ENCODE data around the gene SLC2A4.

The SLC2A4 gene

GRCh38 chr17:7295230-7296180, 14.0 kb downstream of the SLC2A4 start:
- TF ChIP-seq ZNF274 (IDR thresholded peaks at IDR 0.05; ENCODE audit: low read depth, low read length) (no peak), YY1 (IDR thresholded peaks at IDR 0.05; ENCODE audit: insufficient read depth, insufficient read length) (no peak), SUZ12 (IDR thresholded peaks at IDR 0.05; ENCODE audit: extremely low read depth, insufficient read depth, insufficient read length) (no peak)
- Histone ChIP-seq H3K27me3 (ENCODE audit: insufficient read depth, insufficient read length) (peaks cover 12% of the 10 kb centered on the region), H3K9ac (ENCODE audit: insufficient read length, low read depth) (no peak overlapping the region), H3K9me3 (ENCODE audit: insufficient read depth, low read length) (no peaks in the 10 kb centered on the region; the same call in 1 of the 2 replicates), H3K4me3 (ENCODE audit: insufficient read length, low read depth) (peak overlapping the region; percentile 29), H3K36me3 (ENCODE audit: insufficient read depth, insufficient read length, low read length) (no peaks in the 10 kb centered on the region), H3K4me1 (ENCODE audit: insufficient read depth, insufficient read length) (peaks cover 9% of the 10 kb centered on the region)
- no peak for DNase-seq (ENCODE audit: low read depth, low spot score)

DNA sequence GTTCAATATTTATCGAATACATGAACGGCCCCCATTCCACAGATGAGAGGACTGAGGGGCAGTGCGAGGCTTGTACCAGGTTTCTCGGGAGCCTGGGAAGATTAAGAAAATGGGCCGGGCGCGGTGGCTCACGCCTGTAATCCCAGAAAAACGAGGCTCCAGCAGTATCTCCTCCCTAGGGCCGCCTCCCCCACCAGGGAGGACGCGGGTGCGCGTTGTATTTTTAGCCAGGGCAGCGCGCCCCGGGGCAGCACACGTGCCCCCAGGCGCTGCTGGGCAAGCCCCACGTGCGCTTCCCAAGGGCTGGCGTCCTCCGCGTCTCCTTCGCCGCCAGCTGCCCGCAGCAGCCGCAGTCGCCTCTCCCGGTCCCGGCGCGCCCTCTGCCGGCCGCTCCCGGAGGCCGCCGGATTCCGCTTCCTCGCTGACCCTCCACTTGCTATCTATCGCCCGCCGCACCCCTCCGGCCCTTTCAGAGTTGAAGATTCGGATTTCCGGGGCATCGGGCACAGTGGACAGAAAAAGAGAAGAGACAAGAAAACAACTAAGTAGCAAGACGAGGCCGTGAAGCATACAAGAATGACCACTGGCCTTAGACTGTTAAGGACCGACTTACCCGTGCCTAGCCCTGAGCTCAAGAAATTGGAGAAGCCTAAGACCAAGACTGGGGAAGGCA, 14.8 kb downstream of the SLC2A4 start:
- H3K36me3 ChIP-seq (ENCODE audit: insufficient read depth, insufficient read length, low read length) = no peaks in the 10 kb centered on the region
- H3K4me1 ChIP-seq (ENCODE audit: insufficient read depth, insufficient read length) = peaks cover 9% of the 10 kb centered on the region
- H3K27me3 ChIP-seq (ENCODE audit: insufficient read depth, insufficient read length) = peaks cover 12% of the 10 kb centered on the region
- no peak overlapping the region for H3K4me3 ChIP-seq (ENCODE audit: insufficient read length, low read depth)
- H3K9me3 ChIP-seq (ENCODE audit: insufficient read depth, low read length) = no peaks in the 10 kb centered on the region; the same call in 1 of the 2 replicates
- no peak for TF ChIP-seq ZNF274 (IDR thresholded peaks at IDR 0.05; ENCODE audit: low read depth, low read length)
- no peak for TF ChIP-seq YY1 (IDR thresholded peaks at IDR 0.05; ENCODE audit: insufficient read depth, insufficient read length)
- no peak for TF ChIP-seq SUZ12 (IDR thresholded peaks at IDR 0.05; ENCODE audit: extremely low read depth, insufficient read depth, insufficient read length)
- peak overlapping the region; percentile 42 for H3K9ac ChIP-seq (ENCODE audit: insufficient read length, low read depth)
- no peak for DNase-seq (ENCODE audit: low read depth, low spot score)

GRCh38 chr17:7304179-7304578, 22.7 kb downstream of the SLC2A4 start:
- H3K9ac ChIP-seq (ENCODE audit: insufficient read length, low read depth) = no peak overlapping the region
- H3K4me1 ChIP-seq (ENCODE audit: insufficient read depth, insufficient read length) = no peaks in the 10 kb centered on the region
- no peak for DNase-seq (ENCODE audit: low read depth, low spot score)
- peaks cover 8% of the 10 kb centered on the region for H3K36me3 ChIP-seq (ENCODE audit: insufficient read depth, insufficient read length, low read length)
- no peaks in the 10 kb centered on the region for H3K9me3 ChIP-seq (ENCODE audit: insufficient read depth, low read length)
- no peaks in the 10 kb centered on the region for H3K27me3 ChIP-seq (ENCODE audit: insufficient read depth, insufficient read length)
- TF ChIP-seq SUZ12 (IDR thresholded peaks at IDR 0.05; ENCODE audit: extremely low read depth, insufficient read depth, insufficient read length) = no peak
- no peak for TF ChIP-seq YY1 (IDR thresholded peaks at IDR 0.05; ENCODE audit: insufficient read depth, insufficient read length)
- TF ChIP-seq ZNF274 (IDR thresholded peaks at IDR 0.05; ENCODE audit: low read depth, low read length) = no peak
- no peak overlapping the region for H3K4me3 ChIP-seq (ENCODE audit: insufficient read length, low read depth)

DNA sequence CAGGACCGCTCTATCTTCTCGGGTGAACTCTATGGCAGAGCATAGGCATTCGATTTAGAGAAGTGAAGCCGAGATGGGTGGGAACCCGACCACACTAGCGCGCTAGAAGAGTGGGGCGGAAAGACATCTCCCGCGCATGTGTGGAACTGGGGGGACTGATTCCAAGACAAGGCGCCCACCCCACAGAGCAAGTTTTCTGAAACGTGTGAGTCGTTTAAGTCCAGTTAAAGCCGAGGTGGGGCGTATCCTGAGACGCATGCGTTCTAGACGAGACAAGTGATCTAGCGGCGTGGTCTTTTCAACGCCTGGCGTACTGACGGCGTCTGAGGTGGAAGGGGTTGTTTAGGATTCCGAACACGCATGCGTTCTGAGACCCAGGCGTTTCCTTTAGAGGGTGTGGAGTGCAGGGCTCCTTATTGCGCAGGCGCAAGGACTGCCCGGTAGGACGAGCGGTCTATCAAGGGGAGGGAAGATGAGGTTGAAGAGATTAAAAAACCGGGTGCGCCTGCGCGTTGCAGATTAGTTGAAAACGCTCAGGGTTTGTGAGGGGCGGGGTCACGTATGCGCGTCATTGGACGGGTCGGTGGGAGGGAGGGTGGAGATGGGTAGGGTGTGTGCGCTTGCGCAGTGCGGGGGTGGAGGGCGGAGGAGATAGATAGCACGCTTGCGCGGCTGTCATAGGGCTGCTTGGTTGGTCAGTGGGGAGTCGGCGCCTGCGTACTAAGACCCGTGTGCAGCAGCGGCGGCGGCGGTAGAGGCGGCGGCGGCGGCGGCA, 25.6 kb downstream of the SLC2A4 start, which contains the start of gene EIF5A:
EIF5A (plus strand) TSS at position 718 of the 775 bp plus-strand sequence. CDS start 2,008 bp downstream, outside the sequence.
- peak within 1 kb of the TSS; percentile 96 for H3K9ac ChIP-seq (ENCODE audit: insufficient read length, low read depth)
- H3K9me3 ChIP-seq (ENCODE audit: insufficient read depth, low read length) = no peaks in the 10 kb centered on the region
- H3K4me1 ChIP-seq (ENCODE audit: insufficient read depth, insufficient read length) = peaks cover 4% of the 10 kb centered on the region
- peak; percentile 97 for DNase-seq (ENCODE audit: low read depth, low spot score)
- no peak for TF ChIP-seq ZNF274 (IDR thresholded peaks at IDR 0.05; ENCODE audit: low read depth, low read length)
- no peak for TF ChIP-seq SUZ12 (IDR thresholded peaks at IDR 0.05; ENCODE audit: extremely low read depth, insufficient read depth, insufficient read length)
- no peak for TF ChIP-seq YY1 (IDR thresholded peaks at IDR 0.05; ENCODE audit: insufficient read depth, insufficient read length)
- peak within 1 kb of the TSS; percentile 94 for H3K4me3 ChIP-seq (ENCODE audit: insufficient read length, low read depth)
- H3K27me3 ChIP-seq (ENCODE audit: insufficient read depth, insufficient read length) = no peaks in the 10 kb centered on the region
- peaks cover 35% of the 10 kb centered on the region for H3K36me3 ChIP-seq (ENCODE audit: insufficient read depth, insufficient read length, low read length)

DNA sequence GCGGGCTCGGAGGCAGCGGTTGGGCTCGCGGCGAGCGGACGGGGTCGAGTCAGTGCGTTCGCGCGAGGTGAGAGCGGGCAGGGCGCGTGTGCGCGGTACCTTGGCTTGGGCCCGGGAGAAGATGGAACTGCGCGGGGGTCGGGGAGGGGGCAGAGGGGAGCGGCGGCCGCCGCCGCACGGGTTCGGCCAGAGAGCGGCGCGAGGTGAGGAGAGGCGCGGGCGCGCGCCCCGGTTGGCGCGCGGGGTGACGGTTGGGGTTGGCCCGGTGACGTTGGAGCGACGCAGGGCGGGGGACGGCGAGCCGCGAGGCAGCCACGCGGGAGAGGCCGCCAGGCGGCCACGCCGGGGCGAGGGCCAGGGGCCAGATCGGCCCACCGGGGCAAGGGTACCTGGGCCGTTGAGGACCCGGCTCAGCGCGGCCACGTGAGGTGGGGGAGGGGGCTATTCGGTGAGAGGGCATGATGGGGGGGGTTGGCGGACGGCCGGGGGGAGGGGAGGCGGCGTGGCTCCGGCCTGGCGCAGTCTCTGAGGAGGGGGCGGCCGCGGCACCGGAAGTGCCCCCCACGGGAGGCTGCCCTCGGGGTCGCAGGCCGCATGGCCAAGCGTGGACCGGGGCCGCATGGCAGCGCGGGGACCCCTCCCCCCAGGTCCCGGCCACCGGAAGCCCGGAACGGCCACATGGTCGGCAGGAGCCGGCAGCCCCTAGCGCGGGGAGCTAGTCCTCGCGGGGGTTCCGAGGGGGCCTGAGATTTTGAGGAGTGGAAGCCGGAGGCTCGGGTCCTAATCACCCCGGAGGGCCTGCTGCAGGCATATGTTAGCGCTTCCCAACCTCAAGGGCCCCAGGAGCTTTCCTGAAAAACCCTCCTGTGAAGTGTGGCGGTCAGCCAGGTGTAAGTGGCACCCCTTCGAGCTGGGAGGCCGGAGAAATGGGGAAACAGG, 26.4 kb downstream of the SLC2A4 start:
- Histone ChIP-seq H3K27me3 (ENCODE audit: insufficient read depth, insufficient read length) (no peaks in the 10 kb centered on the region), H3K9ac (ENCODE audit: insufficient read length, low read depth) (peak overlapping the region; percentile 96), H3K4me1 (ENCODE audit: insufficient read depth, insufficient read length) (peaks cover 6% of the 10 kb centered on the region), H3K36me3 (ENCODE audit: insufficient read depth, insufficient read length, low read length) (peaks cover 43% of the 10 kb centered on the region), H3K4me3 (ENCODE audit: insufficient read length, low read depth) (peak overlapping the region; percentile 94), H3K9me3 (ENCODE audit: insufficient read depth, low read length) (no peaks in the 10 kb centered on the region)
- TF ChIP-seq YY1 (IDR thresholded peaks at IDR 0.05; ENCODE audit: insufficient read depth, insufficient read length) (no peak), ZNF274 (IDR thresholded peaks at IDR 0.05; ENCODE audit: low read depth, low read length) (no peak), SUZ12 (IDR thresholded peaks at IDR 0.05; ENCODE audit: extremely low read depth, insufficient read depth, insufficient read length) (no peak)
- DNase-seq (ENCODE audit: low read depth, low spot score) = no peak
